PC-9 (cell line): ENCODE measurements around the gene FOXD4L1.
"Not testable (repeated sequence)": the region's sequence is repeated elsewhere in the genome, so short reads cannot be mapped to it uniquely, and the experiment has no call there.

Experiments
- EZH2 ChIP-seq: fragments of 200-600 bp; sonication (generic); IDR thresholded peaks from 2 replicates; pipeline ENCODE4 v1.8.0; 2017; ENCODE audit warnings: antibody characterized with exemption, low read depth
- TF ChIP-seq, protein P1 (sequence below): fragments of 200-600 bp; sonication (generic); conservative IDR thresholded peaks from 2 replicates; pipeline ENCODE4 v1.6.1; 2017; ENCODE audit warnings: mixed run types, antibody characterized with exemption, mild to moderate bottlenecking, moderate library complexity

GRCh38 chr2:113507394-113508140 lies 9.1 kb downstream of the FOXD4L1 start:
- TF ChIP-seq, protein P1, sequence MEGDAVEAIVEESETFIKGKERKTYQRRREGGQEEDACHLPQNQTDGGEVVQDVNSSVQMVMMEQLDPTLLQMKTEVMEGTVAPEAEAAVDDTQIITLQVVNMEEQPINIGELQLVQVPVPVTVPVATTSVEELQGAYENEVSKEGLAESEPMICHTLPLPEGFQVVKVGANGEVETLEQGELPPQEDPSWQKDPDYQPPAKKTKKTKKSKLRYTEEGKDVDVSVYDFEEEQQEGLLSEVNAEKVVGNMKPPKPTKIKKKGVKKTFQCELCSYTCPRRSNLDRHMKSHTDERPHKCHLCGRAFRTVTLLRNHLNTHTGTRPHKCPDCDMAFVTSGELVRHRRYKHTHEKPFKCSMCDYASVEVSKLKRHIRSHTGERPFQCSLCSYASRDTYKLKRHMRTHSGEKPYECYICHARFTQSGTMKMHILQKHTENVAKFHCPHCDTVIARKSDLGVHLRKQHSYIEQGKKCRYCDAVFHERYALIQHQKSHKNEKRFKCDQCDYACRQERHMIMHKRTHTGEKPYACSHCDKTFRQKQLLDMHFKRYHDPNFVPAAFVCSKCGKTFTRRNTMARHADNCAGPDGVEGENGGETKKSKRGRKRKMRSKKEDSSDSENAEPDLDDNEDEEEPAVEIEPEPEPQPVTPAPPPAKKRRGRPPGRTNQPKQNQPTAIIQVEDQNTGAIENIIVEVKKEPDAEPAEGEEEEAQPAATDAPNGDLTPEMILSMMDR: not testable (repeated sequence)
- not testable (repeated sequence) for TF ChIP-seq EZH2
